Muscle of leg (tissue), 11 donors: Measurements from ENCODE around the gene DIP2B. TPM values are rescaled to one million over a fixed set of nuclear protein-coding genes. Genes with fewer than 3 reads are reported as not detected.

Experiments
- DNase-seq: peaks from one replicate; pipeline ENCODE4 v3.0.0; 2013
- H3K27ac ChIP-seq: one replicate; pipeline ENCODE4 v1.5.1; 2013; ENCODE audit warnings: mild to moderate bottlenecking, low read length, control low read depth
- H3K27me3 ChIP-seq: one replicate; pipeline ENCODE4 v1.6.1; 2013; ENCODE audit warnings: low read length; ENCODE audit not compliant: control insufficient read depth, insufficient read depth
- H3K36me3 ChIP-seq: one replicate; pipeline ENCODE4 v1.6.1; 2013; ENCODE audit warnings: low read length; ENCODE audit not compliant: control insufficient read depth, insufficient read depth
- H3K4me1 ChIP-seq: one replicate; pipeline ENCODE4 v1.6.1; 2013; ENCODE audit warnings: low read length; ENCODE audit not compliant: control insufficient read depth, insufficient read depth
- H3K4me3 ChIP-seq: one replicate; pipeline ENCODE4 v1.5.1; 2013; ENCODE audit warnings: low read length, control low read depth
- H3K9me3 ChIP-seq: replicated peaks from 2 replicates; pipeline ENCODE4 v1.6.1; 2013; ENCODE audit warnings: low read depth, low read length; ENCODE audit not compliant: control insufficient read depth
- WGBS: methylation state at CpG from one replicate; pipeline ENCODE4 v1.1.5; 2013; ENCODE audit warnings: missing lambda C conversion rate; ENCODE audit not compliant: insufficient coverage; 5-methylcytosine and 5-hydroxymethylcytosine counted together
- polyA plus RNA-seq, 8 donors: library from polyadenylated mRNA; unstranded; fragments of 120-200 nt; gene quantifications; one replicate each; pipeline versions ENCODE4 v1.2.1 to v1.2.3, GENCODE V29; 2013; ENCODE audit warnings: inconsistent platforms in 1 of 8, low replicate concordance in 1 of 8; ENCODE audit not compliant: insufficient read length in 8 of 8, insufficient read depth in 1 of 8
- total RNA-seq: library from RNA; stranded (reverse); fragments of 120-200 nt; gene quantifications from one replicate; pipeline ENCODE4 v1.2.4, GENCODE V29; 2013

Gene DIP2B
- total and polyA plus RNA-seq, 9 donors, result 13.2 to 27.2 (median 21.2) TPM

- H3K9me3 ChIP-seq, result no peaks in the 10 kb centered on the region
- no peaks in the 10 kb centered on the region for H3K27me3 ChIP-seq
- WGBS, result 90% methylated on average over 3 of the region's 8 CpGs
- no peak for DNase-seq
- H3K36me3 ChIP-seq, result peaks cover 5% of the 10 kb centered on the region
- no peak overlapping the region for H3K4me3 ChIP-seq
- H3K4me1 ChIP-seq, result peaks cover 6% of the 10 kb centered on the region
- H3K27ac ChIP-seq, result no peak overlapping the region
Measured at GRCh38 chr12:50589650-50590435, 85.1 kb downstream of the DIP2B start.

GRCh38 chr12:50590869-50591268 is 86.1 kb downstream of the DIP2B start:
- Histone ChIP-seq H3K9me3 (no peaks in the 10 kb centered on the region), H3K4me1 (peaks cover 6% of the 10 kb centered on the region), H3K4me3 (no peak overlapping the region), H3K36me3 (no peaks in the 10 kb centered on the region), H3K27ac (no peak overlapping the region), H3K27me3 (no peaks in the 10 kb centered on the region)
- no peak for DNase-seq

- Histone ChIP-seq H3K4me1 (no peaks in the 10 kb centered on the region), H3K27me3 (no peaks in the 10 kb centered on the region), H3K27ac (no peak overlapping the region), H3K4me3 (no peak overlapping the region), H3K9me3 (no peaks in the 10 kb centered on the region), H3K36me3 (no peaks in the 10 kb centered on the region)
- WGBS, result no CpG with 5 or more reads among the region's 3 CpGs
- no peak for DNase-seq
Measured at GRCh38 chr12:50595667-50596066, 90.9 kb downstream of the DIP2B start.

GRCh38 chr12:50597200-50598195 is 92.7 kb downstream of the DIP2B start:
- H3K36me3 ChIP-seq, result no peaks in the 10 kb centered on the region
- H3K9me3 ChIP-seq, result no peaks in the 10 kb centered on the region
- no peak overlapping the region for H3K27ac ChIP-seq
- no peak overlapping the region for H3K4me3 ChIP-seq
- WGBS, result 59% methylated on average over 3 of the region's 9 CpGs
- no peaks in the 10 kb centered on the region for H3K27me3 ChIP-seq
- no peak for DNase-seq
- H3K4me1 ChIP-seq, result no peaks in the 10 kb centered on the region

GRCh38 chr12:50598321-50598862 is 93.6 kb downstream of the DIP2B start:
- WGBS, result 56% methylated on average over 2 of the region's 2 CpGs
- DNase-seq, result no peak
- Histone ChIP-seq H3K4me1 (peaks cover under 1% of the 10 kb centered on the region), H3K27me3 (no peaks in the 10 kb centered on the region), H3K27ac (no peak overlapping the region), H3K9me3 (no peaks in the 10 kb centered on the region), H3K36me3 (no peaks in the 10 kb centered on the region), H3K4me3 (no peak overlapping the region)

- no peaks in the 10 kb centered on the region for H3K27me3 ChIP-seq
- no peaks in the 10 kb centered on the region for H3K36me3 ChIP-seq
- 73% methylated on average over 3 of the region's 7 CpGs for WGBS
- H3K27ac ChIP-seq, result no peak overlapping the region
- DNase-seq, result no peak
- H3K9me3 ChIP-seq, result no peaks in the 10 kb centered on the region
- peaks cover 3% of the 10 kb centered on the region for H3K4me1 ChIP-seq
- no peak overlapping the region for H3K4me3 ChIP-seq
Measured at GRCh38 chr12:50599366-50600095, 94.7 kb downstream of the DIP2B start.

- WGBS, result no CpG with 5 or more reads among the region's 1 CpG
- no peak for DNase-seq
- Histone ChIP-seq H3K9me3 (no peaks in the 10 kb centered on the region), H3K4me1 (peaks cover 3% of the 10 kb centered on the region), H3K27me3 (no peaks in the 10 kb centered on the region), H3K36me3 (peaks cover 3% of the 10 kb centered on the region), H3K4me3 (no peak overlapping the region), H3K27ac (no peak overlapping the region)
Measured at GRCh38 chr12:50600364-50600763, 95.6 kb downstream of the DIP2B start.

GRCh38 chr12:50603817-50604639 is 99.2 kb downstream of the DIP2B start:
- H3K4me3 ChIP-seq, result no peak overlapping the region
- no peaks in the 10 kb centered on the region for H3K9me3 ChIP-seq
- no peaks in the 10 kb centered on the region for H3K27me3 ChIP-seq
- no peak overlapping the region for H3K27ac ChIP-seq
- peak; percentile 83 for DNase-seq
- peaks cover 3% of the 10 kb centered on the region for H3K4me1 ChIP-seq
- H3K36me3 ChIP-seq, result peaks cover 4% of the 10 kb centered on the region
- WGBS, result no CpG with 5 or more reads among the region's 4 CpGs

GRCh38 chr12:50604640-50604920 is 99.8 kb downstream of the DIP2B start:
- peaks cover 3% of the 10 kb centered on the region for H3K4me1 ChIP-seq
- H3K27me3 ChIP-seq, result no peaks in the 10 kb centered on the region
- no peak overlapping the region for H3K27ac ChIP-seq
- DNase-seq, result no peak
- H3K9me3 ChIP-seq, result no peaks in the 10 kb centered on the region
- WGBS, result no CpG with 5 or more reads among the region's 1 CpG
- no peak overlapping the region for H3K4me3 ChIP-seq
- peaks cover 4% of the 10 kb centered on the region for H3K36me3 ChIP-seq
